ENCODE measurements around the gene ALDH1A3.

Gene ALDH1A3

DNA sequence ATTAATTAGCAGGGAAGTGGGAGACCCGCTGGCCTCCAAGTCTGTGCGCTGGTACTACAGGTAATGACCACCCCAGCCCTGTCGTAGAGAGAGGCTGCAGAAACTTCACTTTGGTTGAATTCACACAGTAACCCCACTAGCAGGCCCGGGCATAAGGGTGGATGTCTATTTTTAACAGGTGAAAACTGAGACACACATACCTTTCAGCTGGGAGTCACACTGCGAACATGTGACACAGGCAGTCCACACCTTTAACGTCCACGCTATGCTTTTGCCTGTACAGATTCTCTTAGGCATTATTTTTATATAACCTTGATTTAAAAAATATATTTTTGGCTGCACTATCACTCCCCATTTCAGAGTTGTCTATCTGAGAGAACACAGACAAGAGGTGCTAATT is 43.4 kb downstream of the ALDH1A3 start:
- no peak overlapping the region for H3K4me3 ChIP-seq (ENCODE audit: insufficient read length, low read depth)

DNA sequence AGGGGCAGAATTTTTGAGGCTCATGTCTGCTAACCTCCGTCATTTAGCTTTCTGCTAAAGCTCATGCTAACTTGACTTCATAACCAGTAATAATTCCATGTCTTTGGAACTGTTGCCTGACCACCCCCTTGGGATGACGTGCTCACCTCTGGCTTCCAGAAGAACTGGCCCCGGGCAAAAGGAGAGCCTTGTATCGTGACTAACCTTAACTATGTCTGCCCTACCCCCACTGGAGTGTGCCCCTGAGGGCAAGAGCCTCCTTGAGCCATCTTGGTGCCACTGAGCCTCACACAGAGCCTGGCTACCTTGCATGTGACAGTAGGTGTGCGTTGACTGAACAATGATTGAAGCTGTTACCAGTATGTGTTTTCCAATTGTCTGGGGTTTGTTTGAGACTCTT is 44.3 kb downstream of the ALDH1A3 start:
- H3K4me3 ChIP-seq (ENCODE audit: insufficient read length, low read depth), result no peak overlapping the region
- TF ChIP-seq YY1 (IDR thresholded peaks at IDR 0.05; ENCODE audit: insufficient read depth, insufficient read length), result no peak
- TF ChIP-seq ZNF274 (IDR thresholded peaks at IDR 0.05; ENCODE audit: low read depth, low read length), result no peak
- no peak for TF ChIP-seq SUZ12 (IDR thresholded peaks at IDR 0.05; ENCODE audit: extremely low read depth, insufficient read depth, insufficient read length)
- no peak overlapping the region for H3K9ac ChIP-seq (ENCODE audit: insufficient read length, low read depth)
- H3K36me3 ChIP-seq (ENCODE audit: insufficient read depth, insufficient read length, low read length), result no peaks in the 10 kb centered on the region
- no peaks in the 10 kb centered on the region for H3K9me3 ChIP-seq (ENCODE audit: insufficient read depth, low read length)
- peaks cover 41% of the 10 kb centered on the region for H3K27me3 ChIP-seq (ENCODE audit: insufficient read depth, insufficient read length)
- H3K4me1 ChIP-seq (ENCODE audit: insufficient read depth, insufficient read length), result no peaks in the 10 kb centered on the region
- DNase-seq (ENCODE audit: low read depth, low spot score), result no peak

More for the DNA sequence above, 43.4 kb downstream of the ALDH1A3 start:
- no peak for TF ChIP-seq SUZ12 (IDR thresholded peaks at IDR 0.05; ENCODE audit: extremely low read depth, insufficient read depth, insufficient read length)
- TF ChIP-seq YY1 (IDR thresholded peaks at IDR 0.05; ENCODE audit: insufficient read depth, insufficient read length), result no peak
- no peak for TF ChIP-seq ZNF274 (IDR thresholded peaks at IDR 0.05; ENCODE audit: low read depth, low read length)
- Histone ChIP-seq H3K27me3 (ENCODE audit: insufficient read depth, insufficient read length) (peaks cover 49% of the 10 kb centered on the region), H3K9ac (ENCODE audit: insufficient read length, low read depth) (no peak overlapping the region), H3K36me3 (ENCODE audit: insufficient read depth, insufficient read length, low read length) (no peaks in the 10 kb centered on the region), H3K4me1 (ENCODE audit: insufficient read depth, insufficient read length) (peaks cover 2% of the 10 kb centered on the region), H3K9me3 (ENCODE audit: insufficient read depth, low read length) (no peaks in the 10 kb centered on the region)
- DNase-seq (ENCODE audit: low read depth, low spot score), result no peak

DNA sequence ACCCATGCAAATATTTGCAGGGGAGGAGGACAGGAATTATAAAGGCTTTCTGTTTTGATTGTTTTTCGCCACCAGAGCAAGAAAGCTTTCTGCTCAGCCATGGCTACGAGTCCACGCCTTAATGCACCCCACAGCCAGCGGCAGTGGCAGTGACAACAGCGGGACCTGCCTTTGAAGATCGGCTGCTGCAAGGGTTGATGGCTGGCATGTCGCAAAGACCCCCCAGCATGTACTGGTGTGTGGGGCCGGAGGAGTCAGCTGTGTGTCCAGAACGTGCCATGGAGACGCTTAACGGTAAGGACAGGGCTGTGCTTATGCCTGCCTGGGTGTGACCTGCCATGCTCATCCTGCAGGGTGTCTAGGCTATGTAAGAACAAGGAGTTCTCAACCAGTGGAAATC is 44.8 kb downstream of the ALDH1A3 start:
- H3K9me3 ChIP-seq (ENCODE audit: insufficient read depth, low read length), result no peaks in the 10 kb centered on the region
- DNase-seq (ENCODE audit: low read depth, low spot score), result no peak
- peaks cover 39% of the 10 kb centered on the region for H3K27me3 ChIP-seq (ENCODE audit: insufficient read depth, insufficient read length)
- no peak overlapping the region for H3K4me3 ChIP-seq (ENCODE audit: insufficient read length, low read depth)
- peaks cover under 1% of the 10 kb centered on the region for H3K4me1 ChIP-seq (ENCODE audit: insufficient read depth, insufficient read length)
- no peak overlapping the region for H3K9ac ChIP-seq (ENCODE audit: insufficient read length, low read depth)
- no peaks in the 10 kb centered on the region for H3K36me3 ChIP-seq (ENCODE audit: insufficient read depth, insufficient read length, low read length)
- TF ChIP-seq ZNF274 (IDR thresholded peaks at IDR 0.05; ENCODE audit: low read depth, low read length) (no peak), YY1 (IDR thresholded peaks at IDR 0.05; ENCODE audit: insufficient read depth, insufficient read length) (no peak), SUZ12 (IDR thresholded peaks at IDR 0.05; ENCODE audit: extremely low read depth, insufficient read depth, insufficient read length) (no peak)

DNA sequence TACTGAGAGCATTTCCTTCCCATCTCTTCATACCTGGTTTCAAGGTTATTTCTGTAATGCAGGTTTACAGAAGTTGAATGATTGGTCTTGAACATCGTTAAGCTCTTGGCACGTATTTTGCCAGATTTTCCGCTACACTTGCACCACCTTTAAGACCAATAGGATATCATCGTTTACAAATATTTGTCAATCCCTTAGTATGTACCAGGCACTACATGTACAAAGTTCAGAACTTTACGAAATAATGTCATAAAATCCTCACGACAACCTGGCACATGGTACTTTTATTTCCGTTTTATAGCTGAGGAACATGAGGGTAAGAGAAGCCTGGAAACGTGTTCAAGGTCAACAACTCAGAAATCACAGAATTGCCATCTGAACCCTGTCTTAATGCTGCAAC is 45.8 kb downstream of the ALDH1A3 start:
- Histone ChIP-seq H3K9me3 (ENCODE audit: insufficient read depth, low read length) (no peaks in the 10 kb centered on the region), H3K36me3 (ENCODE audit: insufficient read depth, insufficient read length, low read length) (no peaks in the 10 kb centered on the region), H3K4me1 (ENCODE audit: insufficient read depth, insufficient read length) (peaks cover 5% of the 10 kb centered on the region), H3K27me3 (ENCODE audit: insufficient read depth, insufficient read length) (peaks cover 28% of the 10 kb centered on the region), H3K4me3 (ENCODE audit: insufficient read length, low read depth) (no peak overlapping the region), H3K9ac (ENCODE audit: insufficient read length, low read depth) (no peak overlapping the region)
- DNase-seq (ENCODE audit: low read depth, low spot score), result no peak
- TF ChIP-seq YY1 (IDR thresholded peaks at IDR 0.05; ENCODE audit: insufficient read depth, insufficient read length), result no peak
- TF ChIP-seq ZNF274 (IDR thresholded peaks at IDR 0.05; ENCODE audit: low read depth, low read length), result no peak
- no peak for TF ChIP-seq SUZ12 (IDR thresholded peaks at IDR 0.05; ENCODE audit: extremely low read depth, insufficient read depth, insufficient read length)

DNA sequence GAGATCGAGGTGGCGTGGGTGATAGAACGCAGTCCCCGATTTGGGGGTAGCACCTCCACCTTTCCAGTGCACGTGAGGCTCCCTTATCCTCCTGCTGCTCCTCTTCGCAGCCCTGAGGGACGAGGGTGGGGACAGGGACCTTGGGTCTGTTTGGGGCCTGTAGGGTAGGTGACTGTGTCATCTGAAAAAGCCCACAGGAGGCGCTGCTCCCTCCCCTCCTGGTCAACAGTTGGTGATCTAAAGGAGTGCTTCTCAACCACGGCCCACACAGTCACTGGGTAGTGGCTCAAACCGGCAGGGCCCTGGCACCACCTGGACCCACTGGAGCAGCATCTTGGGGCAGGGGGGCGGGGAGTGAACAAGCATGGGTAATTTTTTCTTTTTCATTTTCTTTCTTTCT is 46.6 kb downstream of the ALDH1A3 start:
- H3K4me3 ChIP-seq (ENCODE audit: insufficient read length, low read depth), result no peak overlapping the region
- peaks cover 20% of the 10 kb centered on the region for H3K27me3 ChIP-seq (ENCODE audit: insufficient read depth, insufficient read length)
- DNase-seq (ENCODE audit: low read depth, low spot score), result no peak
- no peaks in the 10 kb centered on the region for H3K36me3 ChIP-seq (ENCODE audit: insufficient read depth, insufficient read length, low read length)
- H3K4me1 ChIP-seq (ENCODE audit: insufficient read depth, insufficient read length), result peaks cover 5% of the 10 kb centered on the region
- TF ChIP-seq SUZ12 (IDR thresholded peaks at IDR 0.05; ENCODE audit: extremely low read depth, insufficient read depth, insufficient read length) (no peak), ZNF274 (IDR thresholded peaks at IDR 0.05; ENCODE audit: low read depth, low read length) (no peak), YY1 (IDR thresholded peaks at IDR 0.05; ENCODE audit: insufficient read depth, insufficient read length) (no peak)
- H3K9ac ChIP-seq (ENCODE audit: insufficient read length, low read depth), result no peak overlapping the region
- H3K9me3 ChIP-seq (ENCODE audit: insufficient read depth, low read length), result no peaks in the 10 kb centered on the region

DNA sequence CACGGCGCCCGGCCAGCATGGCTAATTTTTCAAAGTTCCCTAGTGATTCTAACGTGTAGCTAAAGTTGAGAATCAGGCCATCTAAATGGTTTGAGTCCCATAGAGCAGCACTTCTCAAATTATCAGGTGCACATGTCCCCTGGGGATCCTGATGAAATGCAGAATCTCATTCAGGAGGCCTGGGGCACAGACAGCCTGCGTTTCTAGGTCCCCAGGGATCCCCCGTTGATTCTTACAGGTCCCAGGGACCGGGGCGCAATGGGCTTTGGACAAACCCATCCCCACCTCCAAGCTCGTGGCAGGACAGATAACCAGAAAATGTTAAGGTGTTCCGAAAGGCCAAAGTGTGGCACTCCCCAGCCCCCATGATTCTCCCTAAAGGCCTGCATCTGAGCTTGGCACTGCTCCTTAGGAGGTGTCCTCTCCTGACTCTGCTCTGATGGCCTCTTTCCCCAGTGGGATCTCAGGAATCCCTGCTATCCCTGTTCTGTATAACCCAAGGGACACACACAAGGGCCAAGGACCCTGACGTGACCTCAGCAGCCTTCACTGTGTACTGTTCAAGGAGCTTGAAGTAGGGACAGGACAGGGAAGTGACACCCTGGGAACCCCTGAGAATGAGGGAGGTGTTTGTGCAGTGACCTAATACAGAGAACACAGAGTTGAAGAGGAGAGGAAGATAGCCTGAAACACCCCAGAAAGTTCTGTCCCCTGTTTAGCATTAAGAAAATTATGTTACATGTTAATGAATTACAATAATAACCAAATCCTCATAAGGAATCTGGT is 47.5 kb downstream of the ALDH1A3 start:
- Histone ChIP-seq H3K4me3 (ENCODE audit: insufficient read length, low read depth) (no peak overlapping the region), H3K9ac (ENCODE audit: insufficient read length, low read depth) (no peak overlapping the region), H3K4me1 (ENCODE audit: insufficient read depth, insufficient read length) (peaks cover 8% of the 10 kb centered on the region), H3K9me3 (ENCODE audit: insufficient read depth, low read length) (no peaks in the 10 kb centered on the region), H3K36me3 (ENCODE audit: insufficient read depth, insufficient read length, low read length) (no peaks in the 10 kb centered on the region), H3K27me3 (ENCODE audit: insufficient read depth, insufficient read length) (peaks cover 12% of the 10 kb centered on the region)
- TF ChIP-seq YY1 (IDR thresholded peaks at IDR 0.05; ENCODE audit: insufficient read depth, insufficient read length) (no peak), ZNF274 (IDR thresholded peaks at IDR 0.05; ENCODE audit: low read depth, low read length) (no peak), SUZ12 (IDR thresholded peaks at IDR 0.05; ENCODE audit: extremely low read depth, insufficient read depth, insufficient read length) (no peak)
- no peak for DNase-seq (ENCODE audit: low read depth, low spot score)

DNA sequence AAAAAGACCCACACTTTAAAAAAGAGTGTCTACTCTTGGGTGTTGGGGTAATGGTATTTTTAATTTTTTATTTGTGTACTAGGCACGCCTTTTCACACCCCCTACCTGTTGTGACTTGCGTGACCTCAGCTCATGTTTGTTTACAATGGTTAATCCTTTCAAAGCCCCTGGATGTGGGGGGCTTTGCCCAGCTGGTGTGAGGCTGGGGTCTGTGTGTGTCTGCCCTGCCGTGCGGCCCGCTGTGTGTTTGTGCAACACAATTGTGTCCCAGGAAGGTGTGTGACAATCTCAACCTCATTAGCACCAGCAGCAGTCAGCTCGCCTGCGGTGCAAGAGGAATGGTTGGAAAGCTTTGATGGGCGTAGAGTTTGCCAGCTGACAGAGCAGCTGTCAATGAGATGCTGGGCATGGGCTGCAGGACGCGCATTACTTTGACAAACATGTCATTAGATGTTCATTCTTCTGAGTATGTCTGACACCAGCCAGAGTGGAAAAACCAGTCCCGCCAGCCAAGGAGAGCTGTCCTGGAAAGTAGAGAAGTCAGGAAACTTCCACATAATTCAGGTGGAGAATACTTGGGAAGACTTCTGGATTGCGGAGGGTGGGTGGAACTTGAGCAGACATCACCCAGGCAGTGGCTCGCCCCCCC is 49.1 kb downstream of the ALDH1A3 start:
- no peak for DNase-seq (ENCODE audit: low read depth, low spot score)
- no peak for TF ChIP-seq YY1 (IDR thresholded peaks at IDR 0.05; ENCODE audit: insufficient read depth, insufficient read length)
- TF ChIP-seq SUZ12 (IDR thresholded peaks at IDR 0.05; ENCODE audit: extremely low read depth, insufficient read depth, insufficient read length), result no peak
- TF ChIP-seq ZNF274 (IDR thresholded peaks at IDR 0.05; ENCODE audit: low read depth, low read length), result no peak
- no peaks in the 10 kb centered on the region for H3K36me3 ChIP-seq (ENCODE audit: insufficient read depth, insufficient read length, low read length)
- no peak overlapping the region for H3K9ac ChIP-seq (ENCODE audit: insufficient read length, low read depth)
- no peaks in the 10 kb centered on the region for H3K27me3 ChIP-seq (ENCODE audit: insufficient read depth, insufficient read length)
- H3K4me3 ChIP-seq (ENCODE audit: insufficient read length, low read depth), result no peak overlapping the region
- H3K4me1 ChIP-seq (ENCODE audit: insufficient read depth, insufficient read length), result peaks cover 8% of the 10 kb centered on the region
- no peaks in the 10 kb centered on the region for H3K9me3 ChIP-seq (ENCODE audit: insufficient read depth, low read length)

Data from NT2/D1 (cell line).